GM18520 (cell line): ENCODE measurements around the gene FAM50B.

Experiments
- ATAC-seq: cut with Tn5 transposase; IDR thresholded peaks from one replicate; pipeline ENCODE4 v1.9.1; 2021; ENCODE audit not compliant: unreplicated experiment

The FAM50B gene

DNA sequence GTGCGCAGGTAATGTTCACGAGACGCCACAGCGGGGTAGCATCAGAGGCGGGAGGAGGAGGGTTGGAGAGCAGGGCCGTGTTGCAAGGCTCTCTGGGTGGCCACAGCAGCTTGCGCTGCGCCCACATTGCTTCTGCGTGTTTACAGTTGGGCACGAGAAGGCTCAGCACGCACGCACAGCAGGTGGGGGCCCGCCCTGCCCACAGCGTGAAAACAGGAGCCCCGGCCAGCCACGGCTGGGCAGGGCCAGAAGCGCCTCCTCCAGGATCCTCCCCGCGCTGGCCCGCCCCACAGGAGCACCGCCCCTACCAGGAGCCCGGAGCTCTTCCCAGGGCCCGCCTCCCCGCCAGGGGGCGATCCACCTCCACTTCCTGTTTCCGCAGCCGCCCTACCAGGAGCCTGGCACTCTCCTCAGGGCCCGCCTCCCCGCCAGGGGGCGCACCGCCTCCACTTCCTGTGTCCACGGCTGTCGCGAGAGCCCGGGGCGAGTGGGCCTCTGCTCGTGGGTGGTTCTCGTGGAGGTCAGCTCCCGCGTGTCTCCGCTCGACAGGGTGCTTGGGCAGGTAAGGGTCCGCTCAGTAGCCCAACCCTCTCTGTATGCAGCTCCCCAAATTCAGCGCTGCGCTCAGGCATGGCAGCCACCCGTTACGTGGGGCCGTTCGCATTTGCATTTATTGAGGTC, at the start of gene FAM50B:
Gene FAM50B, plus strand, starts transcription at position 449 of the 681 bp plus-strand sequence. CDS start 439 bp downstream, outside the sequence.
- ATAC-seq: peak; percentile 91

- ATAC-seq: no peak
Measured at GRCh38 chr6:3799719-3800118, 49.5 kb upstream of the FAM50B start.

DNA sequence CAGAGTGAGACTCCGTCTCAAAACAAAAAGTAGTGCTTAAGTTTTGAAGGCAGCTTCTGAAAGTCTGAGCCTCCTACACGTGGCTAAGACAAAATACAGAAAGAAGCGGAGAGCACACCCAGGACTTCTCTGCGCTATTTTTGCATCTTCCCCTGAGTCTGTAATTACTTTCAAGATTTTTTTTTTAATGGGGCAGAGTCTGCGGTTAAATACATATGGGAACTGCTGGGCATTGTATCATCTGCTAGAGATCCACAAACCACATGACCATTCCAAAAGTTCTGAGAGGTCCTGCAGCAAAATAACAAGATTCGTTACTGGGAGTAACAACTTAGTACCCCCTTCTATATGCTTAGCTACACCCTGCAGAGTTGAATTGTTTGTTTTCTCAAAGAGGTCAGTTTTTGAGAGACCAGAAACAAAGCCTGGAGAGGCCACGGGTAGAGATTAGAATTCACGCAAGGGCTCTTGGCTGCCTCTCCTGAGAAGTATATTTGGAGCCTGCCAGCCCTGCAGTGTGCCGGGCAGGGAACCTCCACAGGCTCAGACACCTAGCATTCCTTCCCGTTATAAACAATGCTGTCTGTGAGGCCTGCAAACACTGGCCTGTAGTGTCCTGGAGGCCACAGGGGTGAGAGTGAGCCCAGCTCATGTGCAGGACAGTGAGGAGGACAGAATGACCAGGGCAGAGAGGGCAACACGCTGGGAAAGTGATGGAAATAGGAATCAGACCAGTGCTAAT, 48.2 kb upstream of the FAM50B start:
- no peak for ATAC-seq

DNA sequence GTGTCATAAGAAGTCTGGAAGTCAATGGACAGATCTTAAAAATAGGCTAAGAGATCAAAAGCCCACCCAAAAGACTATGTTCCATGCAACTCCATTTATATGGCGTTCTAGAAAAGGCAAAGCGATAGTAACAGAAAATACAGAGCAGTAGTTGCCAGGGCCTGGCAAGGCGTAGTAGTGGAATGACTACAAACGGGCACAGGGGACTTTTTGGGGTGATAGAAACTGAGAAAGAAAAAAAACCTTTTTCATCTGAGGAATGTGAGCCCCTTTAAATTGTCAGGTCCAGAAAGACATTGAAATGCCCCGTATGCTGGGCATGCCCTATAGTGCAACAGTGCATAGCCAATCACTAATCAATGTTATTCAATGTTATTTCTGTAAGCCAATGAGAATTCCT, 47.2 kb upstream of the FAM50B start:
- ATAC-seq: peak; percentile 59

- ATAC-seq: no peak
Measured at GRCh38 chr6:3803627-3804468, 45.3 kb upstream of the FAM50B start.

- no peak for ATAC-seq
Measured at GRCh38 chr6:3804964-3805363, 44.2 kb upstream of the FAM50B start.

- no peak for ATAC-seq
Measured at GRCh38 chr6:3805448-3806123, 43.6 kb upstream of the FAM50B start.

DNA sequence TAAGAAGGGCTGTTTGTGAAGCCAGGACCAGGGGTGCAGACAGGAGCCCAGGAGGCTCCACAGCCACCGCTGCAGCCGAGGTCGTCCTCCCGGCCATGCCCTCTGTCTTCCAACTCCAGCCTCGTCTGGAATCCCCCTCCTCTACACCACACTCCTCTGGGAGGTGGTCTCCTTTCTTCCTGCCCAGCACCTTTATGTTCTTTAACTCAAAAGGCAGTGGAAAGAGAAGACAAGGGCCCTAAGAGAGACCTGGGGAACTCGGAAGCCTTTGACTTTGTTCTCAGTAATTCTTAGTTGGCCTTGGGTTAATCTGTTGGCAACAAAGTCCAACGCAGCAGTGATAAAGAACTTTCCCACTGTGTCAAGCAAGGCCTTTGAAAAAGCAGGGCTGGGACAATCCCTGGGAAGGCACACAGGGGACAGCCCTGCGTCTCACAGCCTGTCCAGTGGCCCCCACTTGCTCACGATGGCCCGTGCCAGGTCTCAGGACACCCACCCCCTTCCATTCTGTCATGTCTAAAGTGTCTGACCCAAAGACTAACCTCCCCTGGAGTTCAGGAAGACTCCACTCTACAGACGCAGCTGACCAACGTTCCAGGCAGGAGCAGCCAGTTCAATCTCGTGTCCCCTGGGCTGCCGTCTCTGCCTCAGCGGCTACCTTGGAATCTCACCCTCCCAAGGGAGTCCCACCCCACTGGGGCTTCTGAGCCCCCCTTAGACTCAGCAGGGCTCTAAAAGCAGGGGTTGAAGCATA, 42.8 kb upstream of the FAM50B start:
- ATAC-seq: no peak

GRCh38 chr6:3808199-3808598, 41.0 kb upstream of the FAM50B start:
- ATAC-seq: no peak

DNA sequence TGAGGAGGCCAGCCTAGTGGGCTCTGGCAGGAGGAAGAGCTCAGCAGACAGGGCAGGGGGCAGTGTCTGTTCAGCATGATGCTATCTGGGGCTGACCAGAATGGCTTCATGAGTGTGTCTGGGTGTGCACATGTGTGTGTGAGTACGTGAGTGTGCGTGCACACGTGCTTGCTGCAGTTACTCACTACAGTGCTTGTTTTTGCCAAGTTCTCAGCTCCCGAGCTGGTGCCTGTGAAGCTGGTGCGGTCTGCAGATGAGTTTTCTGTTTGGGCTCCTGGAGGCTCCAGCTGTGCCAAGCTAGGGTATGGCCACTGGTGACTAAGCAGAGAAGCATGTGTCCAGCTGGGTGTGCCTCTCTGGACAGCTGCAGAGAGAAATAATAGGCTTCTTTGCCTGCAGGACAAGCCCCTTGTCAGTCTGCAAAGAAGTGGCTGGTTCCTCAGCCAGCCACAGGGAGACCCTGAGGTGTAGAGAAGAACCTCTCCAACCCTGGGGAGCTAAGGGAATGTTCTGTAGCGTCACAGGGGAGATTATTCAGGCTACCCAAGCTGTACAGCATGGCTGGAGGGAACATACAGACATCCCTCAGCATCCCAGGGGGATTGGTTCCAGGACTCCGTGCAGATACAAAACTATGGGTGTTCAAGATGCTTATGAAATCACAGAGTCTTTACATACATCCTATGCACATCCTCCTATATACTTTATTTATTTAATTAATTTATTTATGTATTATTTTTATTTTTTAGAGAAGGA, 40.2 kb upstream of the FAM50B start:
- ATAC-seq: no peak

DNA sequence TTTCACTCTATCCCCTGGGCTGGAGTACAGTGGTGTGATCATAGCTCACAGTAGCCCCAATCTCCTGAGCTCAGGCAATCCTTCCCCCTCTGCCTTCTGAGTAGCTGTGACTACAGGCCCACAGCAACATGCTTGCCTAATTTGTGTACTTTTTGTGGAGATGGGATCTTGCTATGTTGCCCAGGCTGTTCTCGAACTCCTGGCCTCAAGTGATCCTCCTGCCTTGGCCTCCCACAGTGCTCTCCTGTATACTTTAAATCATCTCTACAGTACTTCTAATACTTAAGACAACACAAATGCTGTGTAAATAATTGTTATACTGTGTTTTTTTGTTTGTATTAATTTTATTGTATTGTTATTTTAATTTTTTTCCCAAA, 39.7 kb upstream of the FAM50B start:
- ATAC-seq: no peak

GRCh38 chr6:3809982-3810381, 39.2 kb upstream of the FAM50B start:
- no peak for ATAC-seq

DNA sequence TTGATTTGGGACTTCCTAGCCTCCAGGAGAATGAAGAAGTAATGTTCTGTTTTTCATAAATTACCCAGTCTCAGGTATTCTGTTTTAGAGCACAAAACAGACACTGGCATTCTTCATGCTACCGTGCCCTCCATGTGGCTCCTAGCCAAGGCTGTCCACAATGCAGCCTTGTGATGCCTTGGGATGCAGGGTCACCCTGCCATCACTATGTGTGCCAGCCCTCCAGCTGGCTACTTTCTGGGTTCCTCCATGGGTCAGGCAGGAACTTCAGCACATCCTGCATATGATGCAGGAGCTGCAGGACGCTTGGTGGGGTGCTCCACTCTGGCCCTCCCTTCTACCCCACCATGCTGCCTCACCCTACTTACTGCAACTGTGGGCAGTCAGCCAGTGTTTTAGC, 38.0 kb upstream of the FAM50B start:
- ATAC-seq: no peak

DNA sequence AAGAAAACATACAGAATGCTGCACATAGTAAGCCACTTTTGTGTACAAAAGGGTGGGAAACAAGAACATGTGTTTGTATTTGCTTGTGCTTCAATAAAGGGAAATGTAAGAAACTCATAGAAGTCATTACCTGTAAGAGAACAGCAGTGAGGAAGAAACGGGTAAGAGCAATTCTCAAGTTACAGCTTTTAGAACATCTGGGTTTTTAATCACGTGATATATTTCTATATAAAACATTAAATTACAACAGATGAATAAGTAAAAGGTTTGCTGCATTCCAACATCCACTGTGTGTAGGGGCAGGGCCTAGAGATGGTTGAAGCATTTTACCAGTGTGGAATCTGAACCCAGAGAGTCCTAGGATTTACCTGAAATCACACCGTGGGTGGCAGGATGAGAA, 36.6 kb upstream of the FAM50B start:
- ATAC-seq: no peak

DNA sequence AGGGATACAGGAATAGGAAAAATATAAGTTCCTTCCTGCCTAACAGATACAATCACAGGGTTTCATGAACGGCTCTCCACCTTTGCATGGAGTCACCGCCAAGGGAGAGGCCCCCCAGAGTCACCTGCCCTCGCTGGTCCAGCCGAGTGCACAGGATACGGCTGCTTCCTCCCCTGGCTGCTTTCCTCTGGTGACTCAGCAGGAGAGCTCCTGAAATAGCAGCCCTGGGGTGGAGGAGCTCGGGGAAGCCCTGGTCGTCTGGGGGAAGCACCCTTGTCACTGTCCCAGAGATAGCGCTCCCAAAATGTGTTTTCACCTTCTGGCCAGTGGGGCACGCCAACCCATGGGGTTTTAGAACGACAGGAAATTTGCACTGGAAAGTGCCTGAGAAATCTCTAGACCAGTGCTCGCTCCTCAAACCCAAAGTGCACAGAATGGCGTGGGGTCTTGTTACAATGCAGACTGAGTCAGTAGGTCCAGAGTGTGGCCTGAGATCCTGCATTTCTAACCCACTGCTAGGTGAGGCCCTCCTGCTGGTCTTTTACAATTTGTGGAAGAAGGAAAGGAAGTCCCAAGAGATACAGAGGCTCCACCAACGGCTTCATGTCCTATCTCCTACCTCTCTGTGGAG, 35.9 kb upstream of the FAM50B start:
- ATAC-seq: no peak

DNA sequence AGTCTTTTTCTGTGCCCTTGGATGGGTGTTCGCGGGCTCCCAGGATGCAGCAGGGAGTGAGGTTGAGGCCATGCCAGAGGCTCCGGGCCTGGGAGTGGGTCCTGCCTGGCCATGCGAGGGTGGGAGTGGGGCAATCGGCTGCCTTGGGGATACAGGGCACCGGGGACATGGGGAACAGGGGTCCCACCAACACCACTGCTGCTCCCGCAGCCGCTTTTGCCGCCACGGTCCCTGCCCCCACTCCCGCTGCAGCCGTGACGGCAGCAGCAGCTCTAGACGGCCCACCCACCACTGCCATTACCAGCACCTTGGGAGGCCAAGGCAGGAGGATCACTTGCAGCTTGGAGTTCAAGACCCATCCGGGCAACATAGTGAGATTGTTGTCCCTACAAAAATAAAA, 35.3 kb upstream of the FAM50B start:
- ATAC-seq: no peak

DNA sequence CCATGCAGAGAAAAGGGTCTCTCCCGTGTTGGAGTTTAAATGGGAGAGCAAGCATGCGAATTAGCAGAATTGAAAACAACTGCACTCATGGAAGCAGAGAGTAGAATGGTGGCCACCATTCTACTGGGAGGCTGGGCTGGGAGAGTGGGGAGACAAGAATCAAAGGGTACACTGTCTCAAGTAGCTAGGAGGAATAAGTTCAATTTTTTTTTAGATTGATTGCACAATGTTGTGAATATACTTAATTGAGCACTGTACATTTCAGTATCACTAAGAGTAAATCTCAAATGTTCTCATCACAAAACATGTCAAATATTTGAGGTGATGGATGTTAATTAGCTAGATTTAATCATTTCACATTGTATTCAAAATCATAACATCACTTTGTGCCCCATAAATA, 34.6 kb upstream of the FAM50B start:
- ATAC-seq: no peak

- ATAC-seq: no peak
Measured at GRCh38 chr6:3816251-3816650, 32.9 kb upstream of the FAM50B start.
